Stimulated activated CD8-positive, alpha-beta memory T cell treated with anti-CD3 and anti-CD28 coated beads, Interleukin-15, amount 100 ng/mL, for 24 hours (primary cell): ENCODE results near the gene ZSWIM9.

Experiments
- DNase-seq: peaks from one replicate; pipeline ENCODE4 v3.0.0-alpha.2; 2020; ENCODE audit warnings: low read depth

Gene ZSWIM9

DNA sequence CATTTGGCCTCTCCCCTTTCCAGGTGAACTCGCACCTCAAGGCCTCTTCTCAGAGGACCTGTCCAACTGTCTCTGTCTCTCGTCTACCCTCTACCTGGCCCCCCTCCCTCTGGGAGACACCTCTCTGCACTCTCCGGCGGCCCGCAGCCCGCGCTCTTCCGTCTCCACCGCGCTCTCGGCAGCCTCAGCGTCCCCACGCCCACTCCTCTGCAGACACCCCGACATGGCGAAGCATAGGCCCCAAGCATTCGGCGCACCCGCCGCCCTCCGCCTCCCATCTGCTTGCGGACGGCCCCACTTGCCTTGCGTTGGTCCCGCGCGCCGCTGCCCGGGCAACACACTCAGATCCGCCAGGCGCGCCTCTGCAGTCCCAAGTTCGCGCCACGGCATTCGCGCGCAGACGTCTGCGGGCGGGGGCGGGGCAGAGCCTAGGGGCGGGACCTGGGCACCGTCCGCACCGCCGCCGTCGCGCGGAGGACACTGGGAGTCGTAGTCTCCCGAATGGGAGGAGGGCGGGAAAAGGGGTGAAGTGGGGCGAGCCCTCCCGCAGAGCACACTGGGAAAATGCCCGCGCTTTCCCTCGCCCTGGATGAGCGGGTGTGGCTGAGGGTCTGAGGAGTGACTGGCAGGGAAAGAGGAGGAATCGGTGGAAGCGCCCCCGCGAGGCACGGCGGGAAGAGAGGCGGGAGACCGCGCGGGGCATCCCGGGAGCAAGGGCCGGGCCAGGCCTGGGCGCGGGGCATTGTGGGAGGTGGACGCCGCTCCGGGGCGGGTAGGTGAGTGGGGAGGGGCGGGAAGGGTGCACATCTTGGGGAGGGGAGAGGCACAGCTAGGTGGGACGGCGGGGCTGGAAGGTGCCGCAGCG, at the start of gene ZSWIM9, which contains the start of gene LIG1:
ZSWIM9 (plus strand) TSS at position 742 of the 865 bp plus-strand sequence. CDS start 1,123 bp downstream, outside the sequence.
LIG1 (minus strand) TSS at position 406 of the 865 bp plus-strand sequence. CDS start 4,778 bp downstream, outside the sequence.
- peak; percentile 82 for DNase-seq

- DNase-seq, result no peak
Observed at GRCh38 chr19:48121066-48121465, 49.4 kb upstream of the ZSWIM9 start.

GRCh38 chr19:48121909-48122371, 48.5 kb upstream of the ZSWIM9 start:
- DNase-seq, result no peak

DNA sequence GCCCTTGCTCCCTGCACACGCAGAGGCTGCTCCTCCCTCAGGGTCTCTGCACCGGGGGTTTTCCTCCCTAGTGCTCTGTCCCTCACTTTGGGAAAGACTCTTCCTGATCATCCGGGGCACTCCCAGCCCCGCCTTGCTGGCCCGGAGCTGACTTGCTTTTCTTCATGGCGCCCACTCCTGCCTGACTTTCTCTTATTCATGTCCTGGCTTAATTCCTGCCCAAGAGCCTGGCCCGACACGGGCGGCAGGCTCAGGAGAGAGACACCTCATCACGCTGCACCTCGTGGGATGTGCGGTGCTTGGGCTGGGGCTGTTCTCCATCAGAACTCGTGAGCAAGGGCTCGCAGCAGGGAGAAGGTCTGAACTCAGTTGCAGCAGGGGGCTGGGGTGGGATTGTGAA, 48.1 kb upstream of the ZSWIM9 start:
- DNase-seq, result no peak

DNA sequence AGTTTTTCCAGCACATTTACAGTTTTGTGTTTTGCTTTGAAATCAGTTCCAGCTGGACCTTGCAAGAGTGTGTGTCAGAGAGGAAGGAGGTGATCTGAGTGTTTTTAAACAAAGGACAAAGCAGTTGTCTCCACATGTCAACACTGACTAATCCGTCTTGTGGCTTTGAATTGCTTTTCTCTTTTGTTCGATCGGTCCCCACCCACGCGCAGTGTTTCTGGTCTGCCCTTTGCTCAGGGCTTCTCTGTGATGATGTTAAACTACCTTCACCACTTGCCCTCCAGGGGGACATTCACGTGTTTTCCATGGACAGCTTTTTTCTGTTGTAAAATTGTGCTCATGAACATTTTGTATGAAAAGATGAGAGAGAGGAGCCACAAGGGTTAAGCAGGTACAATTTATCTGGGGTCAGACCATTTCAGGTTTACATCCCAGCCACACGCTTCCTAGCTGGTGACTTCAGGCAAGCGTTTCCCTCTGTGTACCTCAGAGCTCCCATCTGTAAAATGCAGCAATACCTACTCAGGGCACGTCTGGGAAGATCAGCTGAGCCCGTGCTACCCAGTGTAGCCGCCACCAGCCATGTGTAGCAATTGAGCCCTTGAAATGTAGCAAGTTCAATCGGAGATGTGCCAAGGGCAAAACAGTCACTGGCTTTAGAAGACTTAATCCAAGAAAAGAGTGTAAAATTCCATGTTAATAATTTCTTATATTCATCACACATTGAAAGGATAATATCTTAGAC, 46.4 kb upstream of the ZSWIM9 start:
- DNase-seq, result no peak

- DNase-seq, result no peak
Observed at GRCh38 chr19:48127561-48127960, 42.9 kb upstream of the ZSWIM9 start.

GRCh38 chr19:48133094-48133493, 37.4 kb upstream of the ZSWIM9 start:
- no peak for DNase-seq

DNA sequence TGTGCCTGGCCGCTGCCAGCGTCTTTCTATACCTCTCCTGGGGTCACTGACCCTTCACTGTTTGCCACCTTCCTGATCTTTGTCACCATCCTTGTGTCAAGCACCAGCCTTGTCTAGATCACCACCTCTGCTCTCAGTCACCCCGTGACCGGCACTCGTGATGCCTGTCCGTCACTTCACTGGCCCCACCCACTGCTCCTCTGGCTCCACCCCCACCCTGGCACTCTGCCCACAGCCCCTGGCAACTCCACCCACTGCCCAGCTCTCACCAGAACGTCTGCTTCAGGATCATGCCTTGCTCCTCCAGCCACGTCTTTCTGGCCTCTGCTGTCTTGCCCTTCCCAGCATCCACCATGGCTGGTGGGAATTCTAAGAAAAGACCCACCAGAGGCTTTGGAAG, 35.1 kb upstream of the ZSWIM9 start:
- DNase-seq, result peak; percentile 5

DNA sequence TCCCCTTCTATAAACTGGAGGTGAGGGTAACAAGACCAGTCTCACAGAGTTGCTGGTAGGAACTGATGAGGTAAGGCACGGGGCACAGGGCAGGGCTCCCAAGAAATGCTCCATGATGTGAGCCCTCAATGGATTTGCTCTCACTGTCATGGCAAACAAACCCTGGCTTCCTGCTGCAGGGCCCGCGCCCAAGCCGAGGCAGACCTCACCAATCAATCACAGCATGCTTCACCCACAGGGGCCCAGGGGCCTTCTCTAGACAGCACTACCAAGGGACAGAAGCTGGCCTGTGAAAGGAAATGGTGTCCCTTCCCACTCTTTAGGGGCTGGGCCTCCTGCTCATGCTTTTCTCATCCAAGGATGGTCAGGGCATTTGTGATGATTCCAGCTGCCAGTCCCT, 33.9 kb upstream of the ZSWIM9 start:
- no peak for DNase-seq

DNA sequence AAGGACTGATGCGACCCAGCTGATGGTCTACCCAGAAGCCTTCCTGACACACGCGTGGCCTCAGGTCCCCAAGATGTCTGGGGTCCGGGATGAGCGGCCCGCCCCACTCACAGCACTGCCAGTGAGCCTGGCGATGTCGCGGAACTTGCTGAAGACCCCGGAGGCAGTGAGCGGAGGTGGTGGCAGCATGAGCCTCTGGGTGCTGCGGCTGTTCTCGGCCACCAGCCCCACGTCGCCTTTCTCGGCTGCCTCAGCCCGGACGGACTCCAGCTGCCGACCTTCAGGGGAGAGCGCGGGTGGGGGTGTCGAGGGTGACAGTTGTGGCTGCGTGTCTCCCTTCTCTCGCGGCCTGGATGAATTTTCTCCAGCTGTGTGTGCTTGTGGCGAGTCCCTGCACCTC, 33.1 kb upstream of the ZSWIM9 start:
- DNase-seq, result no peak

DNA sequence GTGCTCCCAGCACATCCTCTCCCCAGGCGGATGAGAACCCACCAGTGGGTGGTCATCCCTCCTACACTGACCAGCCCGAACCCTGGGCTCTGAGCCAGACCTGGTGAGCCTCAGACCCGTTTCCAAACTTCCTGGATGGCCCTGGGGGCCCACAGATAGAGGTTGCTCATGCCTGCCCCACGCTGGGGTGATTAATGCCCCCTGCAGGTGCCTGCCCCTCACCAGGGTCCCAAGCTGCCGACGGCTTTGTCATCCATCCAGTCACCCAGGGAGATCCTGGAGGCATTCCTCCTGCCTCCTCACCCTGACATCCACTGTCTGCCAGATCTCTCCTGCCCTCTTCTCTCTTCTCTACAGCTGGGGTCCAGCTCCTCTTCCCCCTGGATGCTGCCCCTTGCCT, 31.4 kb upstream of the ZSWIM9 start:
- DNase-seq, result no peak

DNA sequence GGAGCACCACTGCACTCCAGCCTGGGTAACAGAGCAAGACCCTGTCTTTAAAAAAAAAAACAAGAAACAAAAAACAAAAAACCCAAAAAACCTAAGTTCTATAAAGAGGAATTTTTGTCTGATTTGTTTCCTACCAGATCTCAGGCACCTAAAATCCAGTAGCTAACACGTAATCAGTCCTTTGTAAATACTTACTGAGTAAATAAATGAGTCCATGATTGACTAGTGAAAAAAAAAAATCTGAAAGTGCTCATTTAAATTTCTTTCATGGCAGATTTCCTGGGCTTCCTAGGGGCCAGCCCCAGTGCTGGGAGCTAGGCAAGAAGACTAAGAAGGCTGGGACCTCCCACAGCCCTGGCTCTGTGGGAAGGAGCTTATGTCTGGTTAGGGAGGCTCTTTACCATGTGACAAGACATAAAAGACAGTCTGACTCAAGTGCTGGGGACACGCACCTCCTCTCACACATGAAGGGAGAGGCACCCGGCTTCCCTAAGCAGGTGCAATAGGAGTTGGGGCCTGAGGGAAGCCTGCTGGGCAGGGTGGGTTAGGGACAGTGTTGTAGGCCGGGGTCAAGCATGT, 22.8 kb upstream of the ZSWIM9 start:
- DNase-seq, result no peak

DNA sequence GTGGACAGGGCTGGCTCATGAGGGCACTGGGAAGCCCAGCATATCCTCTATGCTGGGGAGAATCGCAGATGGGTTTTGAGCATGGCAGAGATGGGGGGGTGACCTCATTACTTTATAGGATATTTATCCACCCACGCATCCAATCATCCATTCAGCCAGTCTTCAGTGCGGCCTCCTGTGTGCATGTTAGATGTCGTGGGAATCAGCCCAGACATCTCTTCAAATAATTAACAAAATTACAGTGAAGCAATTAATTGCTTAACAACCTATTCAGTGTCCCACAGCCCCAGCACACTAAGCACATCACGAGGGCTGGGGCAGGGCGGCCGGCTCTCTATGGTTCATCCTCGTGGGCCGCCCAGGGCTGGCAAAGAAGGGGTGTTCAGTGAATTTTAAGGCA, 21.9 kb upstream of the ZSWIM9 start:
- no peak for DNase-seq

DNA sequence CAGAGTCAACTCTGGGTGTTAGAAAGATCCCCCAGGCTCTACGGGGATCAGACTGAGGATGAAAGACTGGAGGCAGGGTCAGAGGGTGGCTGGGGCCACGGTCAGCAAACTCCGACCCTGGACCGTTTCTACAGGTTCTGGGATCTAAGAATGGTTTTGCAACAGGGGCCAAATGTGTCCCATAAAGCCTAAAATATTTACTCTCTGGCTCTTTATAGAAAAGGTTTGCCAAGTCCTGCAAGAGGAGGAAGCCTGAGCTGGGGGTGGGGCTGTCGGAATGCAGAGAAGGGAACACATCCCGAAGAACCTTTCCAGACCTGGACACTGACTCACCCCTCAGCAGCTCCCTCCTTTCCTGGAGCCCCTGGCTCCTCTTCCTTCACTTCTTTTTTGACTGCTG, 21.1 kb upstream of the ZSWIM9 start:
- no peak for DNase-seq

GRCh38 chr19:48152551-48152950, 17.9 kb upstream of the ZSWIM9 start:
- DNase-seq, result peak; percentile 36

GRCh38 chr19:48154003-48154402, 16.5 kb upstream of the ZSWIM9 start:
- DNase-seq, result no peak

DNA sequence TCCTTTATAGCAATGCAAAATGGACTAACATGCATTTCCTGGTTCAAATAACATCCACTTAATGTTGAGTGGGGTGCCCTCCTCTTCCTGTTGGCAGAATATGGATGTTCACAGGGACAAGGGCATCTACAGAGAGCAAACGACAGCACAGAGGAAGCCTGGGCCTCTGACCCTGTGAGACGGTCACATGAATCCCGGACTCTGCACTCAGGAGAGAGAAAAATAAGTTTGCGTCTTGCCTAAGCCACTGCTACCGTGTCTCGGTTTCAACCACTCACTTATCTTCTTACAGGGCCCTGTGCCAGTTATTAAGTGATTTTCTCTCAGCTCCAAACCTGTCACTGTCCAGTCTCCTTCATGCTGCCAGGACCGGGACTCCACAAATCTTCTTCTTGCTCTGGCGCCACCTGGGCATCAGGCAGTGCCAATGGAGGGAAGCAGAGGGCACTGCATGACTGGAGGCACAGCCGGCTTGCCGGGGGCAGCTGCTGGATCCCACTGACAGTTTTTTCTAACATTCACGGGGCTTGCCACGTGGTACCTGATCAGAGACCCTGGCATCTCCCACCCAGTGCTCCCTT, 12.2 kb upstream of the ZSWIM9 start:
- no peak for DNase-seq

GRCh38 chr19:48168689-48169088, 1.8 kb upstream of the ZSWIM9 start:
- DNase-seq, result no peak

DNA sequence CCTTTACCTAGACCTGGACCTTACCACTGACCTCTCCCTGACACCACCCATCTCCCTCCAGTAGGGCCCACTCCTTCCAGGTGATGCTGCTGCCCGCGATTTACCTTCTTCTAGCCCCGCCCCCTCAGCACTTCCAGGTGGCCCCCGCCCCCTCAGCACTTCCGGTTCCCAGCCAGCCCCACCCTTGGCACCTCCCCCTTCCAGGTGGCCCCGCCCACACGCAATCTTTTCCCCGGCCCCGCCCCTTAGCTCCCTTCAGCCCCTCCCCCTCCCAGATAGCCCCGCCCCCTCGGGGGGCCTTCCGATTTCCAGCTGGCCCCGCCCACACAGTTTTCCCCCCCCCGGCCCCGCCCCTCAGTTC, 922 bp upstream of the ZSWIM9 start:
- peak; percentile 92 for DNase-seq

GRCh38 chr19:48170817-48171347, 402 bp downstream of the ZSWIM9 start:
- no peak for DNase-seq

DNA sequence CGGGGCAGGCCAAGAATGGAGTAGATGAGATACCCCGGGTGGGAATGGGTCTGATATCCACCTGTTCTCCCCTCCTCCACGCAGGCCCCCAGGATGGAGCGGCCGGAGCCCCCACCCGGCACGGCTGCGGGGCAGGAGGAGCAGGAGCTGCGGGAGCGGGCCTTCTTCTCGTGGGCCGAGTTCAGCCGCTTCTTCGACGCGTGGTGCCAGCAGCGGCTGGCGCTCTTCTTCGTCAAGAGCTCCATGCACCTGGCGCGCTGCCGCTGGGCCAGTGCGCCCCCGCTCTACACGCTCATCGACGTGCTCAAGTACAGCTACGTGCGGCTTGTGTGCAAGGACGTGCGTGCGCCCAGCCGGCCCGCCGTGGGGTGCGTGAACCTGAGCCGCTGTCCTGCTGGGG, 1.2 kb downstream of the ZSWIM9 start:
- DNase-seq, result no peak

DNA sequence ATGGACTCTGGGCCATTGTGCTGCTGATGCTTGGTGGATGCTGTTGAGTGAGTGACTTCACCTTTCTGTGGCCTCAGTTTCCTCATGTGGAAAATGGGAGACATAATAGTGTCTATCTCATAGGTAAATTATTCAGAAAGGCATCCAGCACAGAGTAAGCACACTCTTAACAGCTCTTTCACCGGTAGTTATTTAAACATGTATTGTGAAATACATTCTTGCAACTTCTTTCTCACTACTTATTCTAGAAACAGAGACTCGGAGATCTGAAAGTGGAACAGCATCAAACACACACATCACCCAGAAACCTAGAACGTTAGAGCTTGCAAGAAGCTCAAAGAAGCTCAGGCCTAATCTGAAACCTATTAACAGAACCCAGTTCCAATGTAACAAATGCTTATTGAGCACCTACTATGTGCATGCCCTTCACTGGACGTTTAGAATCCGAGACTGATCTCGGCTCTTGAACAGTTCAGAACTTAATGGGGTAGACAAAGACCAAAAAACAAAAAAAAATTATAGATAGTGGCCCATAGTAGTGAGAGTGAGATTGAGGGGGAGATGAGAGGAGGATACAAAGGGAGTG, 4.1 kb downstream of the ZSWIM9 start:
- DNase-seq, result no peak
